Measurements from ENCODE around the gene FCAR. TPM values are rescaled to one million over a fixed set of nuclear protein-coding genes. Genes with fewer than 3 reads are reported as not detected.

FCAR gene
- total and polyA plus RNA-seq, 2 of the 4 experiments (the other 2 are of a cell fraction): not detected

- Histone ChIP-seq H3K9me3 (ENCODE audit: control insufficient read depth, insufficient read depth, low read length) (peaks cover 27% of the 10 kb centered on the region), H3K9ac (ENCODE audit: low read depth, low read length) (no peak overlapping the region), H3K4me2 (ENCODE audit: low read depth, low read length) (no peak overlapping the region), H3K4me3 (ENCODE audit: insufficient read depth, low read depth, low read length) (no peak overlapping the region), H3K18ac (ENCODE audit: low read depth, low read length) (no peak overlapping the region), H2BK20ac (ENCODE audit: low read depth, low read length) (no peak overlapping the region), H2AK9ac (replicated peaks; ENCODE audit: low read depth, low read length, poor library complexity) (no peak overlapping the region), H3K23ac (ENCODE audit: low read depth, low read length) (no peak overlapping the region), H2AFZ (replicated peaks; ENCODE audit: low read length, poor library complexity) (no peak overlapping the region), H3K4me1 (ENCODE audit: control insufficient read depth, insufficient read depth, low read length) (no peaks in the 10 kb centered on the region), H3K79me1 (ENCODE audit: low read depth in 1 of 2, low read length in 2 of 2) (no peaks in the 10 kb centered on the region), H2BK15ac (ENCODE audit: low read depth, low read length) (no peak overlapping the region), H3K27me3 (ENCODE audit: control insufficient read depth, insufficient read depth, low read length) (no peaks in the 10 kb centered on the region), H3K36me3 (ENCODE audit: control insufficient read depth, insufficient read depth, low read length) (no peaks in the 10 kb centered on the region), H3K9me1 (ENCODE audit: insufficient read depth, low read length) (no peaks in the 10 kb centered on the region), H3K27ac (ENCODE audit: insufficient read depth, low read length) (no peak overlapping the region), H4K8ac (ENCODE audit: low read depth in 2 of 2, low read length in 2 of 2) (no peak overlapping the region), H2BK5ac (ENCODE audit: low read depth, low read length, poor library complexity, severe bottlenecking) (no peak overlapping the region), H4K20me1 (ENCODE audit: insufficient read depth, low read length) (no peaks in the 10 kb centered on the region), H4K5ac (ENCODE audit: low read depth, low read length) (no peak overlapping the region), H3K56ac (ENCODE audit: extremely low read depth, insufficient read depth, low read length) (no peak overlapping the region), H2BK120ac (ENCODE audit: low read depth, low read length) (no peak overlapping the region), H3K4ac (ENCODE audit: low read depth, low read length) (no peak overlapping the region), H4K91ac (ENCODE audit: insufficient read depth, low read depth, low read length) (no peak overlapping the region), H2AK5ac (ENCODE audit: low read depth, low read length) (no peak overlapping the region), H3K14ac (replicated peaks; ENCODE audit: low read depth, low read length) (no peak overlapping the region)
- CTCF ChIA-PET: no interaction called here
- 100% methylated on average over 2 of the region's 10 CpGs; no CpG with 5 or more reads in 1 of the 2 experiments for WGBS, 2 experiments (ENCODE audit: extremely low coverage in 2 of 2, insufficient read length in 1 of 2)
- ATAC-seq (ENCODE audit: low read depth) (no peak), DNase-seq (no peak)
- no peak for TF ChIP-seq RCOR1 (IDR thresholded peaks at IDR 0.05; ENCODE audit: insufficient replicate concordance, low read length)
- TF ChIP-seq CEBPB (IDR thresholded peaks at IDR 0.05; ENCODE audit: low read depth, low read length): no peak
- TF ChIP-seq CTCF (conservative IDR thresholded peaks at IDR 0.05; ENCODE audit: low read depth, low read length): no peak
- no peak for TF ChIP-seq ELK1 (IDR thresholded peaks at IDR 0.05; ENCODE audit: borderline replicate concordance, low read depth, low read length)
- TF ChIP-seq MAFK (IDR thresholded peaks at IDR 0.05; ENCODE audit: low read depth, low read length): no peak
- no peak for TF ChIP-seq SMC3 (IDR thresholded peaks at IDR 0.05; ENCODE audit: low read depth, low read length)
- TF ChIP-seq RAD21 (IDR thresholded peaks at IDR 0.05; ENCODE audit: low read length): no peak
- TF ChIP-seq CHD1 (IDR thresholded peaks at IDR 0.05; ENCODE audit: low read depth, low read length): no peak
- no TSS peak for BruUV-seq (replicated peaks)
- dilution Hi-C loops (cut with HindIII; ENCODE audit: low sequenced_read_pairs, unreplicated experiment): no loop called here
- intact Hi-C loops (cut with micrococcal nuclease): no loop called here
- in situ Hi-C loops (cut with MboI; ENCODE audit: low sequenced_read_pairs): no loop called here
- POLR2A ChIA-PET (ENCODE audit: unreplicated experiment): no interaction called here
Measured at GRCh38 chr19:54888239-54888638, 14.2 kb downstream of the FCAR start.
